ENCODE data around the gene SQSTM1.

The SQSTM1 gene

GRCh38 chr5:179872055-179872827, 51.5 kb downstream of the SQSTM1 start:
- DNase-seq (ENCODE audit: low read depth in 2 of 3, low spot score in 2 of 3) = no peak

- no peak for DNase-seq (ENCODE audit: low read depth in 2 of 3, low spot score in 2 of 3)
These were observed 52.3 kb downstream of the SQSTM1 start for GRCh38 chr5:179872828-179873575.

DNA sequence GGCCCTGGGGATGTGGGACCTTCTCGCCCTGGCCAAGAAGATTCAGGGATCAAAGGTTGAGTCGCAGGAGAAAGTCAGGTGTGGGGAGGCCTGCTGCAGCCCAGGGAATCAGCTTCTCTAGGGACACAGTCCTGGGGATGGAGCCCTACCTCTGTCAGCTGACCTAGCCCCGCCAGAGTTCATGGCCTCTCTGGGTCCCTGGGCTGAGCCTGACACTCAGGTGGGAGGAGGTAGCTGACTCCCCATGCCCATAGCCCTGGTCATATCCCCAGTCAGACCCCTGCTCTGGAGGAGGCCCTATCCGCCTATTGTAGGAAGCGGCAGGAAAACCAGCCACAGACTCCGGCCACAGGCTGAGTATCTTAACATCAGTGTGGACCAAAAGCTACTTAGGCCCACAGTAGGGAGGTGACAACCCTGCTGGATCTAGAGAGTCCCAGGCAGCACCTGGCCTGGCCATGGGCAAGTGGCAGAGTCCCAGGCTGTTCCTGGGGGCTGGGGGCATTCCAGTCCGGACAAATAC, 52.9 kb downstream of the SQSTM1 start:
- no peak for DNase-seq (ENCODE audit: low read depth in 2 of 3, low spot score in 2 of 3)

- no peak for DNase-seq (ENCODE audit: low read depth in 2 of 3, low spot score in 2 of 3)
These were observed 53.4 kb downstream of the SQSTM1 start for GRCh38 chr5:179874136-179874535.

- DNase-seq (ENCODE audit: low read depth in 2 of 3, low spot score in 2 of 3) = no peak
These were observed 54.0 kb downstream of the SQSTM1 start for GRCh38 chr5:179874536-179875292.

- no peak for DNase-seq (ENCODE audit: low read depth in 2 of 3, low spot score in 2 of 3)
These were observed 55.3 kb downstream of the SQSTM1 start for GRCh38 chr5:179875741-179876609.

- DNase-seq (ENCODE audit: low read depth in 2 of 3, low spot score in 2 of 3) = no peak
These were observed 55.9 kb downstream of the SQSTM1 start for GRCh38 chr5:179876610-179876952.

- DNase-seq (ENCODE audit: low read depth in 2 of 3, low spot score in 2 of 3) = no peak
These were observed 57.7 kb downstream of the SQSTM1 start for GRCh38 chr5:179878222-179879002.

DNA sequence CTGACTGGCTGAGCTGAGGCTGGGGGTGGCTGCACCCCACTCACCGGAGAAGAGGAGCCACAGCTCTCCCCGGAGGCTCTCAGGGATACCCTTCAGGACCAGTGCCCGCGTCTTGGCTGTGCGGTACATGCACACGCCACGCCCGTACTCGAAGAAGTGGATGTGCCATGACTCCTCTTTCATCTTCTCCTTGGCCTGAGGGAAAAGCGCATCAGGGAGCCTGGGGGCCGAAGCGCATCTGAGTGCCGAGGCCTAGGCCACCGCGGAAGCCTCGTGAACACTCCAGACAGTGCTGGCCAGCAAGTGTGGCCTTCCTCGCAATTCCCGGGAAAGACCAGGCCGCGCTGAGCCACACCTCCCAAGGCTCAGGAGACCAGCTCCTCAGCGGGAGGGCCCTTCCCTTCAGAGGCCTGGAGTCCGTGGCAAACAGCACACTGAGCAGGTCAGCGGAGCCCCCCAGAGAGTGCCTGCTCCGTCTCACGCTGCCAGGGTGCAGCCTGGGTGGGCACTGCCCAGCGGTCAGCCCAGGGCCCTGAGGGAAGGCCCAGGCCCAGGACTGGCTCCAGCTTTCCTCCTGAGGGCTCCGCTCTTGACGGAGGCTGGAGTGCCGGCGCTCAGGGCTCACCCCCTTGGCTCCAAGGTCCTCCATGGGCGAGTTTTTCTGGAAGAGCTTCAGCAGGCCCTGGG, 58.4 kb downstream of the SQSTM1 start:
- DNase-seq (ENCODE audit: low read depth in 2 of 3, low spot score in 2 of 3) = no peak

DNA sequence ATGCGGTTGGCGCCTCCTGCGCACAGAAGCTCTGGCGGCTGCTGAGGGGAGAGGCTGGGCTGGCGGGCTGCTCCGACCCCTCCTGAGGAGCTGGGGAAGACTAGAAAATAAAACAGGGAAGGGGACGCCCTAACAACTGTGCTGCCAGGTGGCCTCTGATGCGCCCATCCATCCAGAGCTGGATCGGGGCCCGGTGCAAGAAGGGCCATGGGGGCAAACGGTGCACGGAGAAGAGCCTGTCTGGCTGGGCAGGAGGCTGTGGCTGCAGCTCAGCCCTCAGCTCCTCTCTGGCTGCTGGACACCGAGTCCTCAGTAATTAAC, 58.9 kb downstream of the SQSTM1 start:
- DNase-seq (ENCODE audit: low read depth in 2 of 3, low spot score in 2 of 3) = no peak

- DNase-seq (ENCODE audit: low read depth in 2 of 3, low spot score in 2 of 3) = no peak
These were observed 59.5 kb downstream of the SQSTM1 start for GRCh38 chr5:179880066-179880650.

DNA sequence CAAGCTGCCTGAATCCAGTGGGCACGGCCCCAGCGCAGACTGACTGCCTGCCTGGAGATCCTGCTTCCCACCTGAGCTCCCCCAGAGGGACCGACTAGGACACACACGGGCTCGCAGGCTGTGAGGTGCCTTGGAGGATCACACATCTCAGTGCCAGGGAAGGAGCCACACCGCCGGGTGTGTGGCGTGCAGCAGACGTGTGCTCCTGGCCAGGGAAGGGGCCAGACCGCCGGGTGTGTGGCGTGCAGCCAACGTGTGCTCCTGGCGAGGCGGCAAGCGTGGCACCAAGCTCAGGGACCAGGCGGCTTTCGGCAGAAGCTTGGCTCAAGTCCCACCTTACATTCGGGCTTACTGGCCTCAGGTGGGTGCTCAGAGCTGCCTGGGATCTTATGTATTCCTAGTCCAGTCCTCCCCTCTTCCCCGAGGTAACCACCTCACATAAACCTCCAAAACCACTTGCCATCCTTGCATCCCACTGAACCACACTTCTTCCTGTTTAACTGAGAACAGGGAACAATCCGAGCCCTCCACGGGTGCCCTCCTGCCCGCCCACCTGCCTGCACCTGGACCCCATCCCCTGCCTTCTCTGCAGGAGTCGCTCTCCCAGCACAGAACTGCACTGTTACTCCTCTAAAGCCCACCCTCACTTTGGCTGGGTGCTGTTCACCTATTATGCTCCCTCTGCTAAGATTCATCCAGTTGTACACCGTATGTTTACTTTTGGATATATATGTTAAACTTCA, 60.3 kb downstream of the SQSTM1 start:
- DNase-seq (ENCODE audit: low read depth in 2 of 3, low spot score in 2 of 3) = no peak

DNA sequence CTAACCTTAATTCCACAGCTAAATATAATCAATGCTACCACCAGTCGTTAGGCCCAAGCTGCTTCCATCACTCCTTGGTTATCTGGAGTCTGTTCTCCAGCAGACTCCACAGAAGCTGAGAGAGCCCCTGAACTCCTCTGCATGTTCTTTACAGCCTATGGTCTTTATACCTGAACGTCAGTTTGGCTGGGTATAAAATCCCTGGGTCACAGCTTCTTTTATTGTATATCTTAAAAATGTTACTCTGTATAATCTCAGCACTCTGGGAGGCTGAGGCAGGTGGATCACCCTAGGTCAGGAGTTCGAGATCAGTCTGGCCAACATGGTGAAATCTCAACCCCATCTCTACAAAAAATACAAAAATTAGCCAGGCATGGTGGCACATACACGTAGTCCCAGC, 61.6 kb downstream of the SQSTM1 start:
- DNase-seq (ENCODE audit: low read depth in 2 of 3, low spot score in 2 of 3) = no peak

DNA sequence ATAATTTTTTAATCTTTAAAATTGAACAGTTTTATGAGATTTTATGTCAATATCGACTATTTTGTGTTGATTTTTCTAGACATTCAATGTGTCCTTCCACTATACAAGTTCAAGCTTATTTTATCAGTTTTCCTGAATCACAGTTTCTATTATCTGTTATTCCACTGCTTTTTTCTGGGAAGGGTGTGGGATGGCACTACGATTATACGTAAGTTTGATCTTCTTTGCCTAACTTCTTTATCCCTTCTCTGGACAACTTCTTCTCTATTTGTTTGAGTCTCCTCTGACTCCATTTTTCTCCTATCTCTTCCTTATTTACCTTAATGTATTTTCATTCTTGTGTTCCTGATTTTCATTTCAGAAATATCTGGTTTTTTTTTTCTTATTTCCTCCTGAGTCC, 62.5 kb downstream of the SQSTM1 start:
- no peak for DNase-seq (ENCODE audit: low read depth in 2 of 3, low spot score in 2 of 3)

- no peak for DNase-seq (ENCODE audit: low read depth in 2 of 3, low spot score in 2 of 3)
These were observed 64.9 kb downstream of the SQSTM1 start for GRCh38 chr5:179885491-179886090.

DNA sequence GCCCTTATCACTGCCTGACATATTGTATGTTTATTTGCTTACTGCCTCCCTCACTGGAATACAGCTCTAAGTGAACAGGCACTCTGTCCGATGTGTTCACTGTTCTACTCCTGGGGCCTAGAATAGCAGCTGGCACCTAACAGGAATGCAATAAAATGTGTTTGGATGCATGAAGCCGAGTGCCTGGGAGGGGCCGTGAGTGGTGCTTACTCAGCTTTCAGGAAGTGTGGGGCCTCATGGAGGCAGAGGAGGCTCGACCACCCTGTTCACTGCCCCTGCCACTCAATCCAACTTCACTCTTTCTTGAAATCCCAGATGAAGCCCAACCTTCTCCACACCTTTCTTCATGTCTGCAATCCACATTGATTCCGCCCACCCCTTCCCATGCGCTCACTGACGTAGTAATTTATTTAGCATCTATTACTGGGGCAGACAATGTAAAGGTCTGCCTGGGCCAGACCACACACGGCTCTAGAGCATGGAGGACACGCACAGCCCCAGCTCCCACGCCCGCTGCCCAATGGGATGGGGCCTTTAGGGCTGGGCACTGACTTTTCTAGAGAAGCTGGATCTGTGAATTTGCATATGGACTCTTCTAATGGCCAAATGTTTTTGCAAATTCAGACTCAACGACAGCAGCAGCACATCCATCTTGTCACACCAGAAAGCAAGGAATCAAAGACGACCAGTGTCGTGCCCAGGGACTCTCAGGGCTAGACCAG, 65.6 kb downstream of the SQSTM1 start:
- DNase-seq (ENCODE audit: low read depth in 2 of 3, low spot score in 2 of 3) = no peak

- DNase-seq (ENCODE audit: low read depth in 2 of 3, low spot score in 2 of 3) = no peak
These were observed 66.4 kb downstream of the SQSTM1 start for GRCh38 chr5:179887095-179887494.

Data from activated CD8-positive, alpha-beta memory T cell treated with anti-CD3 and anti-CD28 coated beads for 48 hours (primary cell).